ENCODE measurements around the gene NALCN.

DNA sequence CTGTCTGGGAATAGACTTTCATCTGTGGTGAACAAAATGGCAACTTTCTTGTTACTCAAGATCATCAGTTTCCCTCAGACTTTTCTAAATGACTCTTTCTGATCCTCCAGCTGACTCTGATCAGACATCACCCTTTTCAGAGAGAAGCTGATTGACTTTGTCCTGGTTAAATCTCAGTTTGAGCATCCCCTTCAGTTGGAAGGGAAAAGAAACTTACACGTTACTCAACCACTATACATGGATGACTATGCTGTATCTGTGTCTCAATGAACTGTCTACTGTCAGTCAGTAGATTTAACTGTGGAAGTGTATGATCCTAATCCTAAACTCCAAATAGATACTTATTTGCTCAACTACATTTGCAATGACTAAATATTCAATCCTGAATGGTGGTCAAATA is 118.5 kb downstream of the NALCN start:
- TF ChIP-seq, protein P1, sequence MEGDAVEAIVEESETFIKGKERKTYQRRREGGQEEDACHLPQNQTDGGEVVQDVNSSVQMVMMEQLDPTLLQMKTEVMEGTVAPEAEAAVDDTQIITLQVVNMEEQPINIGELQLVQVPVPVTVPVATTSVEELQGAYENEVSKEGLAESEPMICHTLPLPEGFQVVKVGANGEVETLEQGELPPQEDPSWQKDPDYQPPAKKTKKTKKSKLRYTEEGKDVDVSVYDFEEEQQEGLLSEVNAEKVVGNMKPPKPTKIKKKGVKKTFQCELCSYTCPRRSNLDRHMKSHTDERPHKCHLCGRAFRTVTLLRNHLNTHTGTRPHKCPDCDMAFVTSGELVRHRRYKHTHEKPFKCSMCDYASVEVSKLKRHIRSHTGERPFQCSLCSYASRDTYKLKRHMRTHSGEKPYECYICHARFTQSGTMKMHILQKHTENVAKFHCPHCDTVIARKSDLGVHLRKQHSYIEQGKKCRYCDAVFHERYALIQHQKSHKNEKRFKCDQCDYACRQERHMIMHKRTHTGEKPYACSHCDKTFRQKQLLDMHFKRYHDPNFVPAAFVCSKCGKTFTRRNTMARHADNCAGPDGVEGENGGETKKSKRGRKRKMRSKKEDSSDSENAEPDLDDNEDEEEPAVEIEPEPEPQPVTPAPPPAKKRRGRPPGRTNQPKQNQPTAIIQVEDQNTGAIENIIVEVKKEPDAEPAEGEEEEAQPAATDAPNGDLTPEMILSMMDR (IDR thresholded peaks at IDR 0.05): no peak
- TF ChIP-seq POLR2A (IDR thresholded peaks at IDR 0.05): no peak

All from right lobe of liver (tissue), 4 donors.